HG03108 (cell line): ENCODE results near the gene MYH16.
"Not testable (repeated sequence)": the region's sequence is repeated elsewhere in the genome, so short reads cannot be mapped to it uniquely, and the experiment has no call there.

Experiments
- ATAC-seq: cut with Tn5 transposase; IDR thresholded peaks from one replicate; pipeline ENCODE4 v1.9.1; 2021; ENCODE audit warnings: moderate library complexity; ENCODE audit not compliant: unreplicated experiment

MYH16 gene

DNA sequence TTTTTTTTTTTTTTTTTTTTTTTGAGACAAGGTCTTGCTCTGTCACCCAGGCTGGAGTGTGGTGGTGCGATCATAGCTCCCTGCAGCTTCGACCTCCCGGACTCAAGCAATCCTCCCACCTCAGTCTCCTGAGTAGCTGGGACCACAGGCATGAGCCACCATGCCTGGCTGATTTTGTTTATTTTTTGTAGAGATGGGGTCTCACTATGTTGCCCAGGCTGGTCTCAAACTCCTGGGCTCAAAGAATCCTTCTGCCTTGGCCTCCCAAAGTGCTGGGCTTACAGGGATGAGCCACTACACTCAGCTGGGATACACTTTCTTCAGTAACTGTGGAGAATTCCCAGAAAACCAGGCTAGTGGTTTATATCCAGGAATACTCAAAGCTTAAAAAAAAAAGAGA is 78.0 kb downstream of the MYH16 start:
- not testable (repeated sequence) for ATAC-seq

DNA sequence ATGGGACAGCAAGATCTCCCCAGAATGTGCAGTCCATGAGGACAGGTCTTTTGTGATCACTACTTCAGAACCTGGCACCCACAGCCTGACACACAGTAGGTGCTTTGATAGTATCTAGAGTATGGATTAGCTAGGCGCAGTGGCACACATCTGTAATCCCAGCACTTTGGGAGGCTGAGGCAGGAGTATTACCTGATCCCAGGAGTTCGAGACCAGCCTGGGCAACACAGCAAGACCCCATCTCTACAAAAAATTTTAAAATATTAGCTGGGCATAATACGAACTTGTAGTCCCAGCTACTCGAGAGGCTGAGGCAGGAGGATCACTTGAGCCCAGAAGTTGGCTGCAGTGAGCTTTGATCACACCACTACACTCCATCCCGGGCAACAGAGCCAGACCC is 79.6 kb downstream of the MYH16 start:
- no peak for ATAC-seq

DNA sequence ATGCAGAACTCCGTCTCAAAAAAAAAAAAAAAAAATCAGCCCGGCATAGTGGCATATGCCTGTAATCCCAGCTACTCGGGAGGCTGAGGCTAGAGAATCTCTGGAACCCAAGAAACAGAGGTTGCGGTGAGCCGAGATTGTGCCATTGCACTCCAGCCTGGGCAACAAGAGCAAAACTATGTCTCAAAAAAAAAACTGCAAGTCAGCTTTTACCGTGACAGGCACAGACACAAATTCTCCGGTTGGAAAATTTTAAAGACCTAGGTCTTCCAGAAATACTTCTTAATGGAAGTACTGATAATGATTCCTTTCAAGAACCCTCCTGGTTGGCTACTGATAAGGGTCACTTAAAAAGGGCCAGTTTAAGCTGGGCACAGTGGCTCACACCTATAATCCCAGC is 82.5 kb downstream of the MYH16 start:
- no peak for ATAC-seq

DNA sequence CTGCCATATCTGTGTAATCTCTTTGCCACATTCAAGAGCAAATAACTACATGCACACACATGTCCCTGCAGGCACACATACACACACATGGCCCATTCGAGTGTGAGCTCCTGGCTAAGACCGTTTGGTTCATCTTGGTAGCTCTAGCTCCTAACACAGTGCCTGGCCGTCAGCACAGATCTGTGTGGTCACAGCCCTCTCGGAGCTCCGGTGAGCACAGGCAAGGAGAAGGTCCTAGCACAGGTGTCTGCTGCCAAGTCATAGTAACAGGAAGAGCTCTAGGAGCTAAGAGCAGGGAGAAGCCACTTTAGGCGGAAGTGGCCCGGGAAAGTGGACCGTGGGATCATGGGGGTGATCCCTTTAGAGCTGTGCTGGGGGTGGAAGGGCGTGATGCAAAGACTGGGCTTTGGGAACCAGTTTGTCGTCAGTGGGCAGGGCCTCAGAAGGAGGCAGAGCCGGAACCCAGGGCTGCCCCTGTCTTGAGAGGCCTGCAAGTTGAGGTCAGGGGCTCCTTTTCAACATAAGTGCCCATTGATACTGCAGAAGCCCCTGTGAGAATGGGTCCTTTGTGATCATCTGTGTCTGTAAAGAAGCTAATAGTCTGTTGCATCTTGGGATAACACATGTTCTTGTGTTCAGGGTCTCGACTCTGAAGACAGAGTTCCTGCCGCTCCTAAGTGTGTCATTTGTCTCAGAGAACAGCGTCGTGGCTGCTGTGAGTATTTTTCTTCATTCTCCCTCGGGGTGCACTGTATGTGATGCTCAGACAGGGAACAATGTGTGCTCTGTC is 85.3 kb downstream of the MYH16 start:
- no peak for ATAC-seq

DNA sequence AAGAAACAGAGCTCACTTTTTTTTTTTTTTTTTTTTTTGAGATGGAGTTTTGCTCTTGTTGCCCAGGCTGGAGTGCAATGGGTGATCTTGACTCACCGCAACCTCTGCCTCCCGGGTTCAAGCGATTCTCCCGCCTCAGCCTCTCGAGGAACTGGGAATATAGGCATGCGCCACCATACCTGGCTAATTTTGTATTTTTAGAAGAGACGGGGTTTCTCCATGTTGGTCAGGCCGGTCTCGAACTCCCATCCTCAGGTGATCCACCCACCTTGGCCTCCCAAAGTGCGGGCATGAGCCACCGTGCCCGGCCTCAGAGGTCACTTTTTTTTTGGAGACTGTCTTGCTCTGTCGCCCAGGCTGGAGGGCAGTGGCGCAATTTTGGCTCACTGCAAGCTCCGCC is 85.9 kb downstream of the MYH16 start:
- ATAC-seq, result not testable (repeated sequence)

DNA sequence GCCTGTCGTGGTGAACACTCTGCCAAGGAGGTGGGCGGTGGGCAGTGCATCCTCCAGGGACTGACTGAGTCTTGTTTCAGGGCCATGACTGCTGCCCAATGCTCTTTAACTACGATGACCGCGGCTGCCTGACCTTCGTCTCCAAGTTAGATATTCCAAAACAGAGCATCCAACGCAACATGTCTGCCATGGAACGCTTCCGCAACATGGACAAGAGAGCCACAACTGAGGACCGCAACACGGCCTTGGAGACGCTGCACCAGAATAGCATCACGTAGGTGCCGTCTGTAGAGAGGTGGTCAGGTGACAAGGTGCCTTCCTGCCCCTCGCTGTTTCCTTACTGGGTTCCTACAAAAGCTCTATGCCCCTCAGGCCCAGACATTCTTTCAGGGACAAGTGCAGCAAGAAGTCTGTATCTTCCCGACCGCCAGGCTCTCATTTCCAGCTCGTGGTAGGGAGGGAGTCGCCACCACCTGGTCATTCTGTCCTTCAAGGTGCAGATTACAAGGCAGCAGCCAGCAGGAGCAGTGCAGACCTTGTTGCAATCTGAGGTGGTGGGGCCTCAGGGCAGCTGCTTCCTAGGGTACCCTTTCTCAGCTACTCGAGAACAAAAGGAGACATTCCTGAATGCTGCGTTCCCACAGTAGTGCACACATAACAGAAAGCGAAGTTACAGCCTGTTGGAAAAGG is 87.0 kb downstream of the MYH16 start:
- no peak for ATAC-seq
